PC-9 (cell line): Measurements from ENCODE around the gene SNAP23. TPM values are rescaled to one million over a fixed set of nuclear protein-coding genes. Genes with fewer than 3 reads are reported as not detected.

Experiments
- BruUV-seq: library from RNA; stranded (reverse); fragments of 400-500 nt; replicated peaks from 2 replicates; lab custom pipeline; 2021; lab: Mats Ljungman, UMichigan
- CTCF ChIA-PET: fragments of 300-600 bp; sonication (Branson Sonifier 250); formaldehyde crosslinking; loops from one replicate; lab custom pipeline; 2022; ENCODE audit warnings: antibody characterized with exemption; lab: Charles Lee
- POLR2A ChIA-PET: fragments of 300-600 bp; sonication (Branson Sonifier 250); formaldehyde crosslinking; loops from one replicate; lab custom pipeline; 2022; ENCODE audit warnings: antibody characterized with exemption; ENCODE audit not compliant: unreplicated experiment; lab: Charles Lee
- DNase-seq, 2 experiments: peaks; one replicate each; pipeline versions ENCODE4 v3.0.0 to v3.0.0-alpha.2; 2015 to 2022; ENCODE audit warnings: mixed read lengths in 1 of 2
- H2AFZ ChIP-seq: fragments of 200-600 bp; sonication (generic); 2 replicates; pipeline ENCODE4 v1.8.1; 2017; ENCODE audit warnings: antibody characterized with exemption
- H3F3A ChIP-seq: fragments of 200-600 bp; sonication (generic); 2 replicates; pipeline ENCODE4 v1.8.1; 2017; ENCODE audit warnings: antibody characterized with exemption, mild to moderate bottlenecking, low read depth; ENCODE audit not compliant: insufficient read depth
- H3K27ac ChIP-seq: fragments of 200-600 bp; sonication (generic); 2 replicates; pipeline ENCODE4 v1.6.1; 2016; ENCODE audit warnings: mixed run types
- H3K27me3 ChIP-seq: fragments of 200-600 bp; sonication (generic); 2 replicates; pipeline ENCODE4 v1.6.1; 2016; ENCODE audit warnings: low read depth, mixed run types; ENCODE audit not compliant: insufficient read depth
- H3K36me3 ChIP-seq: fragments of 200-600 bp; sonication (generic); 2 replicates; pipeline ENCODE4 v1.6.1; 2016; ENCODE audit warnings: low read depth, mixed run types
- H3K4me1 ChIP-seq: fragments of 200-600 bp; sonication (generic); replicated peaks from 2 replicates; pipeline ENCODE4 v1.6.1; 2016; ENCODE audit warnings: mixed run types; ENCODE audit not compliant: insufficient read depth
- H3K4me2 ChIP-seq: fragments of 200-600 bp; sonication (generic); 2 replicates; pipeline ENCODE4 v1.6.1; 2017; ENCODE audit warnings: mixed run types
- H3K4me3 ChIP-seq: fragments of 200-600 bp; sonication (generic); 2 replicates; pipeline ENCODE4 v1.6.1; 2016; ENCODE audit warnings: mixed run types
- H3K79me2 ChIP-seq: fragments of 200-600 bp; sonication (generic); 2 replicates; pipeline ENCODE4 v1.6.1; 2017; ENCODE audit warnings: low read depth, mixed run types
- H3K9me2 ChIP-seq: fragments of 200-600 bp; sonication (generic); 2 replicates; pipeline ENCODE4 v1.8.1; 2017; ENCODE audit warnings: mild to moderate bottlenecking; ENCODE audit not compliant: insufficient read depth
- H3K9me3 ChIP-seq: fragments of 200-600 bp; sonication (generic); 2 replicates; pipeline ENCODE4 v1.8.1; 2016; ENCODE audit warnings: low read depth; ENCODE audit not compliant: insufficient read depth
- H4K20me1 ChIP-seq: fragments of 200-600 bp; sonication (generic); 2 replicates; pipeline ENCODE4 v1.8.1; 2017; ENCODE audit not compliant: insufficient read depth
- EZH2 ChIP-seq: fragments of 200-600 bp; sonication (generic); IDR thresholded peaks from 2 replicates; pipeline ENCODE4 v1.8.0; 2017; ENCODE audit warnings: antibody characterized with exemption, low read depth
- intact Hi-C: fragments of 100-400 bp; cut with micrococcal nuclease; formaldehyde crosslinking; loops from one replicate; pipeline ENCODE4 v1.10.0; 2022; ENCODE audit not compliant: unreplicated experiment
- total RNA-seq: library from RNA; stranded (reverse); gene quantifications from 2 replicates; pipeline ENCODE4 v1.2.3, GENCODE V29; 2021
- TF ChIP-seq, protein P1 (sequence below): fragments of 200-600 bp; sonication (generic); conservative IDR thresholded peaks from 2 replicates; pipeline ENCODE4 v1.6.1; 2017; ENCODE audit warnings: mixed run types, antibody characterized with exemption, mild to moderate bottlenecking, moderate library complexity

Gene SNAP23
- total RNA-seq, 1 experiment from 2014 or later = 65.8 TPM

DNA sequence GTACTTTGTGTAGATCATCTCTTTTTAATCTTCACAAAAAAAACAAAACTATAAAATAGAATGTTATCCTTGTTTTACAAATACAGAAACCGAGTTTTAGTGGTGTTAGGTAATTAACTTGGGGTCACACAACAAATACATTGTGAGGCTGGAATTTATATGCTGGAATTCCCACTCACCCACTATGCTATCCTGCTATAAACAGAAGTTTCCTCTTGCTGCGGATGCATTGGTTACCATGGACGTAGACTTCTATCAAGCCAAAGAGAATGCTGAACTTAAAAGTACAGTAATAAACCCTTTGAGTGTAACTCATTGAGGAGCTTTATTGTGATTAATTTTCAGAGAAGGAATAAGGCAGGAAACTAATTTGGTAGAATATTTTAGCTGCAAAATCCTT, 9.2 kb downstream of the SNAP23 start:
- H3K4me2 ChIP-seq = no peak overlapping the region
- no peak overlapping the region for H3K4me3 ChIP-seq
- CTCF ChIA-PET = no interaction called here
- POLR2A ChIA-PET = interaction anchor here (0.6 kb wide), 1 partner anchor 331 kb away, joined by 3 read pairs; no protein-coding TSS in a partner anchor
- intact Hi-C loops = no loop called here
- no peak for DNase-seq
- H3K79me2 ChIP-seq = peaks cover 7% of the 10 kb centered on the region
- no peak overlapping the region for H2AFZ ChIP-seq
- H4K20me1 ChIP-seq = no peaks in the 10 kb centered on the region
- H3K4me1 ChIP-seq = peaks cover 2% of the 10 kb centered on the region; the same call in 1 of the 2 replicates
- no TSS peak for BruUV-seq
- no peaks in the 10 kb centered on the region for H3K27me3 ChIP-seq
- H3K36me3 ChIP-seq = no peaks in the 10 kb centered on the region
- H3K27ac ChIP-seq = no peak overlapping the region
- H3K9me3 ChIP-seq = no peaks in the 10 kb centered on the region
- H3F3A ChIP-seq = no peaks in the 10 kb centered on the region
- TF ChIP-seq EZH2 = no peak
- TF ChIP-seq, protein P1, sequence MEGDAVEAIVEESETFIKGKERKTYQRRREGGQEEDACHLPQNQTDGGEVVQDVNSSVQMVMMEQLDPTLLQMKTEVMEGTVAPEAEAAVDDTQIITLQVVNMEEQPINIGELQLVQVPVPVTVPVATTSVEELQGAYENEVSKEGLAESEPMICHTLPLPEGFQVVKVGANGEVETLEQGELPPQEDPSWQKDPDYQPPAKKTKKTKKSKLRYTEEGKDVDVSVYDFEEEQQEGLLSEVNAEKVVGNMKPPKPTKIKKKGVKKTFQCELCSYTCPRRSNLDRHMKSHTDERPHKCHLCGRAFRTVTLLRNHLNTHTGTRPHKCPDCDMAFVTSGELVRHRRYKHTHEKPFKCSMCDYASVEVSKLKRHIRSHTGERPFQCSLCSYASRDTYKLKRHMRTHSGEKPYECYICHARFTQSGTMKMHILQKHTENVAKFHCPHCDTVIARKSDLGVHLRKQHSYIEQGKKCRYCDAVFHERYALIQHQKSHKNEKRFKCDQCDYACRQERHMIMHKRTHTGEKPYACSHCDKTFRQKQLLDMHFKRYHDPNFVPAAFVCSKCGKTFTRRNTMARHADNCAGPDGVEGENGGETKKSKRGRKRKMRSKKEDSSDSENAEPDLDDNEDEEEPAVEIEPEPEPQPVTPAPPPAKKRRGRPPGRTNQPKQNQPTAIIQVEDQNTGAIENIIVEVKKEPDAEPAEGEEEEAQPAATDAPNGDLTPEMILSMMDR = no peak
- H3K9me2 ChIP-seq = no peaks in the 10 kb centered on the region

DNA sequence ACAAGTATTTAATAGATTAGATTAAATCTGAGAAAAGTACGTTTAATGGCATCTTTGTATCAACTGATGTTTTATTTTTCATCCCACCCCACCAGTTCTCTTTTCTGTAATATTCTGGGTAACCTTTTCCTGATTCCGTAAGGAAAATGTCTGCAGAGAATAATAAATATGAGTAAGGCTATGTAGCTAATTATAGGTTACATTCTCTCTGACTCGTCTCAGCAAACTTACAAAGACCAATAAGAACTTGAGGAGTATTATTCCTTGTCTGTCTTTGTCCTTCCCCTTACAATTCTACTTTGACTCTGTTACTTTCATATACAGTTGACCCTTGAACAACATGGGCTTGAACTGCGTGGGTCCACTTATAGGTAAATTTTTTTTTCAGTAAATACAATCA, 12.1 kb downstream of the SNAP23 start:
- no peak overlapping the region for H3K27ac ChIP-seq
- no peaks in the 10 kb centered on the region for H3F3A ChIP-seq
- H3K27me3 ChIP-seq = no peaks in the 10 kb centered on the region
- no peaks in the 10 kb centered on the region for H4K20me1 ChIP-seq
- no peaks in the 10 kb centered on the region for H3K36me3 ChIP-seq
- DNase-seq = peak in 1 of 2 experiments; percentile 31
- H3K9me3 ChIP-seq = no peaks in the 10 kb centered on the region
- peaks cover 6% of the 10 kb centered on the region for H3K79me2 ChIP-seq
- no peaks in the 10 kb centered on the region for H3K4me1 ChIP-seq
- H3K4me3 ChIP-seq = no peak overlapping the region
- H3K9me2 ChIP-seq = no peaks in the 10 kb centered on the region
- no TSS peak for BruUV-seq
- CTCF ChIA-PET = no interaction called here
- POLR2A ChIA-PET = no interaction called here
- TF ChIP-seq, protein P1 = no peak
- no peak for TF ChIP-seq EZH2
- intact Hi-C loops = no loop called here
- H2AFZ ChIP-seq = no peak overlapping the region
- H3K4me2 ChIP-seq = no peak overlapping the region

DNA sequence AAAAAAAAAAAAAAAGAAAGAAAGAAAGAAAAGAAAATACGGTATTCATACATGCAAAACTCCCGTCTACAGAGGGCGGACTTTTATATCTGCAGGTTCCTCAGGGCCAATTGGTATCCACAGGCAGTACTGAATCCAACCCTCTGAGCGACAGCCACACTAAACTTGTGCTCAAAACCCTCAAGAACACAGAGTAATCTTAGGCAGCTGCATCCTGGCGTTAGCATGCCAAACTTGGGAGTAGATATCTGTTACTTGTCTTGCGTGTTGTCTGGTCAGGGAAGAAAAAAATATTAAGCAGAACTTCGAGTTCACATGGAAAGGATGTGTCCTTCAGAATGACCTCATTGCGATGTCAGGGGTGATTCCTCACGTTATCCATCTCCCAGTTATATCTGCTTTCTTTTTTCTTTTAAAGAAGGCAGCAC, 12.8 kb downstream of the SNAP23 start:
- no peak overlapping the region for H3K4me3 ChIP-seq
- no TSS peak for BruUV-seq
- H3K36me3 ChIP-seq = no peaks in the 10 kb centered on the region
- no peaks in the 10 kb centered on the region for H3K9me3 ChIP-seq
- TF ChIP-seq EZH2 = no peak
- TF ChIP-seq, protein P1 = no peak
- H3K27me3 ChIP-seq = no peaks in the 10 kb centered on the region
- DNase-seq = no peak
- H3K27ac ChIP-seq = no peak overlapping the region
- no peaks in the 10 kb centered on the region for H3F3A ChIP-seq
- POLR2A ChIA-PET = interaction anchor here (0.6 kb wide), 1 partner anchor 67 kb away, joined by 3 read pairs; the partner anchor contains the start of gene STARD9
- intact Hi-C loops = no loop called here
- H3K9me2 ChIP-seq = no peaks in the 10 kb centered on the region
- no peaks in the 10 kb centered on the region for H3K79me2 ChIP-seq
- H3K4me2 ChIP-seq = no peak overlapping the region
- H4K20me1 ChIP-seq = no peaks in the 10 kb centered on the region
- CTCF ChIA-PET = no interaction called here
- H3K4me1 ChIP-seq = no peaks in the 10 kb centered on the region
- H2AFZ ChIP-seq = no peak overlapping the region
